CD4-positive, alpha-beta T cell treated with Interleukin-6 for 4 hours (primary cell): ENCODE measurements around the gene DNMT1.
A peak's percentile ranks its signal among the peaks of the same experiment; 100 is the strongest.

Experiments used
- DNase-seq: peaks from one replicate; pipeline ENCODE4 v3.0.0-alpha.2; 2020; ENCODE audit warnings: mixed read lengths

DNMT1 gene

GRCh38 chr19:10092648-10093294 lies 102.0 kb downstream of the DNMT1 start:
- no peak for DNase-seq

GRCh38 chr19:10091895-10092641 lies 102.7 kb downstream of the DNMT1 start:
- no peak for DNase-seq

- DNase-seq = no peak
Observed at GRCh38 chr19:10091370-10091687, 103.4 kb downstream of the DNMT1 start.

- no peak for DNase-seq
Observed at GRCh38 chr19:10089801-10090375, 104.9 kb downstream of the DNMT1 start.

GRCh38 chr19:10088949-10089554 lies 105.7 kb downstream of the DNMT1 start:
- DNase-seq = no peak

GRCh38 chr19:10087296-10088061 lies 107.3 kb downstream of the DNMT1 start:
- DNase-seq = no peak

- DNase-seq = peak; percentile 53
Observed at GRCh38 chr19:10086591-10087192, 108.1 kb downstream of the DNMT1 start.

GRCh38 chr19:10085641-10086590 lies 108.8 kb downstream of the DNMT1 start, which contains the start of gene SHFL:
SHFL (plus strand) TSS chr19:10086317; CDS start chr19:10086428, 111 bp downstream.
- peak; percentile 91 for DNase-seq

- no peak for DNase-seq
Observed at GRCh38 chr19:10084803-10085202, 110.0 kb downstream of the DNMT1 start.

- no peak for DNase-seq
Observed at GRCh38 chr19:10083911-10084310, 110.8 kb downstream of the DNMT1 start.
